Adipose tissue (tissue), 3 donors: Measurements from ENCODE around the gene ASB1. TPM values are rescaled to one million over a fixed set of nuclear protein-coding genes. Genes with fewer than 3 reads are reported as not detected.

Source experiments
- H3K27ac ChIP-seq: one replicate; pipeline ENCODE4 v1.5.1; 2013; ENCODE audit warnings: low read depth, low read length
- WGBS, 3 donors: extraction: QIAGEN DNeasy Blood & Tissue Kit; methylation state at CpG; one replicate each; pipeline ENCODE4 v1.1.7; 2013; 5-methylcytosine and 5-hydroxymethylcytosine counted together
- polyA plus RNA-seq, 3 donors: library from polyadenylated mRNA; stranded (reverse); fragments of 200-250 nt; gene quantifications; one replicate each; pipeline ENCODE4 v1.2.3, GENCODE V29; 2013
- donor health status: healthy with polysubstance abuse.
- donor health status: Bipolar disorder and iron deficiency.
- donor health status: healthy.

Gene ASB1
- polyA plus RNA-seq, 3 donors = 7.1 to 17.7 (median 17.7) TPM

GRCh38 chr2:238483021-238483420, 56.3 kb downstream of the ASB1 start:
- 78 to 86% (median 85%) methylated on average over 6 of the region's 6 CpGs for WGBS, 3 donors
- H3K27ac ChIP-seq = no peak overlapping the region

- WGBS, 3 donors = 67 to 78% (median 73%) methylated on average over 8 of the region's 8 CpGs
- H3K27ac ChIP-seq = no peak overlapping the region
Observed at GRCh38 chr2:238483656-238484055, 56.9 kb downstream of the ASB1 start.

GRCh38 chr2:238484522-238485452, 58.1 kb downstream of the ASB1 start:
- WGBS, 3 donors = 92 to 94% (median 92%) methylated on average over 23 of the region's 23 CpGs
- no peak overlapping the region for H3K27ac ChIP-seq

GRCh38 chr2:238486123-238486848, 59.6 kb downstream of the ASB1 start:
- 96 to 97% (median 97%) methylated on average over 5 of the region's 5 CpGs for WGBS, 3 donors
- H3K27ac ChIP-seq = no peak overlapping the region

GRCh38 chr2:238487134-238487533, 60.4 kb downstream of the ASB1 start:
- no peak overlapping the region for H3K27ac ChIP-seq
- WGBS, 3 donors = 77 to 87% (median 77%) methylated on average over 14 of the region's 14 CpGs

GRCh38 chr2:238487652-238488346, 61.1 kb downstream of the ASB1 start:
- 88 to 90% (median 88%) methylated on average over 12 of the region's 12 CpGs for WGBS, 3 donors
- H3K27ac ChIP-seq = no peak overlapping the region

GRCh38 chr2:238488347-238488826, 61.7 kb downstream of the ASB1 start:
- H3K27ac ChIP-seq = no peak overlapping the region
- WGBS, 3 donors = 79 to 87% (median 84%) methylated on average over 10 of the region's 10 CpGs

GRCh38 chr2:238489431-238489830, 62.7 kb downstream of the ASB1 start:
- no peak overlapping the region for H3K27ac ChIP-seq
- WGBS, 3 donors = 91 to 92% (median 91%) methylated on average over 13 to 14 of the region's 14 CpGs

GRCh38 chr2:238489896-238490295, 63.2 kb downstream of the ASB1 start:
- no peak overlapping the region for H3K27ac ChIP-seq

- no peak overlapping the region for H3K27ac ChIP-seq
Observed at GRCh38 chr2:238492840-238493239, 66.1 kb downstream of the ASB1 start.

GRCh38 chr2:238493411-238493810, 66.7 kb downstream of the ASB1 start:
- 85 to 91% (median 89%) methylated on average over 5 of the region's 5 CpGs for WGBS, 3 donors

More at GRCh38 chr2:238492840-238493239, 66.1 kb downstream of the ASB1 start:
- 54 to 67% (median 63%) methylated on average over 5 of the region's 5 CpGs for WGBS, 3 donors

GRCh38 chr2:238493880-238494572, 67.3 kb downstream of the ASB1 start:
- WGBS, 3 donors = 59 to 79% (median 62%) methylated on average over 18 of the region's 18 CpGs

More at GRCh38 chr2:238493411-238493810, 66.7 kb downstream of the ASB1 start:
- no peak overlapping the region for H3K27ac ChIP-seq

GRCh38 chr2:238494573-238494961, 67.8 kb downstream of the ASB1 start:
- H3K27ac ChIP-seq = no peak overlapping the region
- 84 to 89% (median 88%) methylated on average over 16 of the region's 16 CpGs for WGBS, 3 donors

More at GRCh38 chr2:238493880-238494572, 67.3 kb downstream of the ASB1 start:
- H3K27ac ChIP-seq = no peak overlapping the region

- H3K27ac ChIP-seq = no peak overlapping the region
- WGBS, 3 donors = 90 to 94% (median 94%) methylated on average over 10 of the region's 10 CpGs
Observed at GRCh38 chr2:238495422-238495821, 68.7 kb downstream of the ASB1 start.

- H3K27ac ChIP-seq = no peak overlapping the region
- WGBS, 3 donors = 86 to 91% (median 89%) methylated on average over 23 of the region's 23 CpGs
Observed at GRCh38 chr2:238496756-238497609, 70.3 kb downstream of the ASB1 start.

GRCh38 chr2:238497610-238498005, 70.9 kb downstream of the ASB1 start:
- H3K27ac ChIP-seq = no peak overlapping the region
- WGBS, 3 donors = 93 to 97% (median 95%) methylated on average over 7 of the region's 7 CpGs

GRCh38 chr2:238498188-238498587, 71.5 kb downstream of the ASB1 start:
- H3K27ac ChIP-seq = no peak overlapping the region
- 92 to 93% (median 92%) methylated on average over 8 of the region's 8 CpGs for WGBS, 3 donors
